Hematopoietic multipotent progenitor cell treated with erythropoietin and hydrocortisone succinate and interleukin-3 and kit ligand, for 17 days (in vitro differentiated cells): ENCODE data around the gene FADS2.
A peak's percentile ranks its signal among the peaks of the same experiment; 100 is the strongest.

Source experiments
- DNase-seq: peaks from one replicate; pipeline ENCODE4 v3.0.0-alpha.2; 2015; ENCODE audit warnings: low spot score

FADS2 gene

DNA sequence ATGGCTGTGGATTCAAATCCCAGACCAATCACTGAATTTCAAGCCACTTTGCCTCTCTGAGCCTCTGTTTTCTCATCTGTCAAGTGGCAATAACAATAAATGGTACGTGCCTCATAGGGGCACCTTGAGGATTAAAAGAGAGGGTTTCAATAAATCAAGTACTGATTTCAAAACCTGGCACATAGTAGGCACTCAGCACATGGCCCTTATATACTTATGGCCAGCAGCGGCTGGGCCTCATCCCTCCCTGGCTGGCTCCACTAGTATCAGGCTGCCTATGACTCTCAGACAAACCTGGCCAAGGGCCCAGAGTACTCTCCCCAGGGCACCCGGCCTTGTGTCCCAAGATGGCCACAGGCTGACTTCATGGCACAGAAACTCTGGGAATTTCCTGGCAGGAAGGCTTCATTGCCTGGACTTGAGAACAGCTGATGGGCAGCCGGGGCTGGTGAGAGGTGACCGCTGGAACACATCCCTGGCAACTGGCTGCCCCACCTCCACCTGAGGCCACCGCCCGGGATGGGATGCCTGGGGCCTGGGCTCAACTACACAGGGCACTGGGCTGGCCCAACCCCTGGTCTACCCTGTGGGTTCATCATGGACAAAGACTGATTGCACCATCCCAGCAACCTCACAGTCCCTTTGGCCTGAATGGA is 59.9 kb downstream of the FADS2 start:
- no peak for DNase-seq

DNA sequence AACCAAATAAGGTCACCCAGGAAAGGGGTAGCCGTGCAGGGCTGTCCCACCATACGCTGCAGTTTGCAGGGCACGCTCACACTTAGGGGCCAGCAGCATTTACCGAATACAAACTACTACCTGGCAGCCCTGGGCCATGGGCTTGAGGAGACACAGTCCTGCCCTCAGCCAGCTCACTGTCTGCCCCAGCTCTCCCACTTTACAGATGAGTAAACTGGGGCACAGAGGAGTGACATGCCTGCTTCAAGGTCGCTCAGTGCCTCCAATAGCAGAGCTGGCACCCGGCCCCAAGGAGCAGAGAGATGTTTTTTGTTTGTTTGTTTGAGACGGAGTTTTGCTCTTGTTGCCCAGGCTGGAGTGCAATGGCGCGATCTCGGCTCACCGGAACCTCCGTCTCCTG is 60.5 kb downstream of the FADS2 start:
- DNase-seq: no peak

DNA sequence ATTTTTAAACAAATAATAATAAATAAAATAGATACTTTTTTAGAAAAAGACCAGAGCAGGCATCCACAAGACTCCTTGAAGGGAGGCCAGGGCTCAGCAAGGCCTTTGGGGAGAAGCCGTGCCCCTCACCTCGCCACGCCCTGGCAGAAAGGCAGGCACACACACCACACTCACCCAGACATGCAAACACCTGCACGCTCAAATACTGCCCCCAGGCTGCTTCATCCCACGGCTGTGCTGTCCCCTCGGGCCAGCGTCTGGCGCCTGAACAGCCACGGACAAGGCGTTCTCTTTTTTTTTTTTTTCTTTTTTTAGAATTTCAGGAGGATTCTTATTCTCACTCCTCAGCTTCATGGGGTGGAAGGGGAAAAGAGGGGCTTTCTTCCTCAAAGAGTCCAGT is 61.7 kb downstream of the FADS2 start:
- no peak for DNase-seq

DNA sequence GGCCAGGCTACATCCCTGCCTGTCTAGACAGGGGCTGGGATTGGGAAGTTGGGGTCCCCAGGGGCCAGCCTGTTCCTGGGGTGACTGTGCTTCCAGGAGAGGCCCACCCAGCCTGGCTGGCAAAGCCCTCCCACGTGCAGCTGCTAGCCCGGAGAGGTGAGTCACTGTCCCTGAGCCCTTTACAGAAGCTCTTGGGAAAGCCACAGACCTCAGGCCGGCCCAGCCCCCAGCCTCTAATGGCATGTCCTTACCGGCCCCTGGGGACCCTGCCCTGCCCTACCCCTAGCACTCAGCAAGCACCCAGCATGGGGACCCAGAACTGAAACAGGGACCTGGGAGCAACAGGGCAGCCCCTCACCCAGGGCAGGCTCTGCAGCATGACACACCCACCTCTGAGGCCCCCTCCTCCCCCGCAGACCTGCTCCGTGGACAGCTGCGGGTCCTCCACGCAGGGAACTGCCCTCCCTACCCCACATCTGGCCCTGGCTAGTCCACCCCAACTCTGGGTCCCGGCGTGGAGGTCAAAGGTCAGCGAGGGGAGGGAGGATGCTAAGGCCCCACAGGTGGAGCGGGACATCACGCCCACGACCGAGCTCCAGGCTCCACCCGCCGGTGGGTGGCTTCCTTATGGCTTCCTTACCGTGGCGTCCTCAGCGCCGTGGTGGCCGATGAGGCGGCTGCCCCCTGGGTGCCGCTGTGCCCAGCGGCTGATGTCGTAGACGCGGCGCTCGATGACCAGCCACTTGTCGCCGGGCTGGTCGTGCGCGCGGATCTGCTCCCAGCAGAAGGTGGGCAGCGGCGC is 62.6 kb downstream of the FADS2 start:
- peak; percentile 26 for DNase-seq

DNA sequence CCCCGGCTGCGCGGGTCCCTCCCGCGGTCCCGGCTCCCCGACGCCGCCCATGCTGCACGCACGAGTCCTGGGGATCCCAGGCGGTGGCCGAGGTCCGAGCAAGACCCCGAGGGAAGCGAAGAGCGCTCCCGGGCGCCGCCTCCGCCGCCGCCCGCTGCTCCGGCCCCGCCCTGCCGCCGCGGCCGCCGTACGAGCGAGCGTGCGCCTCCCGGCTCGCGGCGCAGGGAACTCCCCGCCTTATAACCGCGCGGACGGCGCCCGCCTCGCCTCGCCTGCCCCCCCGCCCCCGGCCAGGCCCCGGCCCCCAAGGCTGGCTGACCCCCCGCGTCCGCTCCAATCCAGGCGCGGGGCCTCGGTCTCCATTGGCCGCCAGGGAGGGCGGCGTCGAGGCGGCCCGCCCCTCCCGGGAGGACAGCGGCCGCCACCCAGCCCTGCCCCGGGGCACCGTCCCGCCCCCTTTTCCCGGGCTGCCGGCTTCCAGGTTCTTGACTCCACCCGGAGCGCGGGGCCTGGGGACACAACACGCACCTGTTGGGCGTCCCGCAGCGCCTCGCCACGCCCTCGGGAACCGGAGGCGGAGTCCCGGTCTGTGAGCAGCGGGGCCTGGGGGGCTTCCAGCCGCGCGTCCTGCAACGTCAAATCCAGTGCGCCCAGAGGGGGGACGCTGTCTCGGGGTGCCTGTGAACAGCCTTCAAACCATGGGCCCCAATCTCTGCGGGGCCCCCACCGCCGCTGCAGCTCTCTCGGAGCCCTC is 63.4 kb downstream of the FADS2 start, which contains the start of gene FADS3:
TSS of gene FADS3 (minus strand) at position 215 of the 754 bp plus-strand sequence. CDS start at position 51, 164 bp downstream.
- peak; percentile 78 for DNase-seq

DNA sequence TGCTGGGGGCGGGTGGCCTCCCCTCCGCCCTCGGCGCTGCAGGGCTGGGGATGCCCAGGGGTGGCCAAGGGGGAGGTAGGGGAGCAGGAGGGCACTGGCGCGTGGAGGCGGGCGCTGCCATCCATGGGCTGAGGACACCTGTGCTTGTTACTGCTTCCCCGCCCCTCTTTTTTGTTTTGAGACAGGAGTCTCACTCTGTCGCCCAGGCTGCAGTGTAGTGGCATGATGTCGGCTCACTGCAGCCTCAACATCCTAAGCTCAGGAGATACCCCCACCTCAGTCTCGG is 63.9 kb downstream of the FADS2 start:
- DNase-seq: no peak

DNA sequence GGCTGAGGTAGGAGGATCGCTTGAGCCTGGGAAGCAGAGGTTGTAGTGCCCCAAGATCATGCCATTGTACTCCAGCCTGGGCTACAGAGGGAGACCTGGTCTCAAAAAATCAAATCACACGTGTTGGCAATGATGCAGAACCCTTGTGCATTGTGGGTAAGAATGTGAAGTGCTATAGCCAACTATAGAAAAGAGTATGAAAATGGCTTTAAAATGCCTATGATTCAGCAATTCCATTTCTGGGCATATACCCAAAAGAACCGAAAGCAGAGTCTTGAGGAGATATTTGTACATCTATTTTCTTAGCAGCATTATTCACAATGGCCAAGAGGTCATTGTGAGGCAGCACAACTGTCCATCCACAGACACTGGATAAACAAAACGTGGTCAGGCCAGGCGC is 65.9 kb downstream of the FADS2 start:
- peak; percentile 61 for DNase-seq

DNA sequence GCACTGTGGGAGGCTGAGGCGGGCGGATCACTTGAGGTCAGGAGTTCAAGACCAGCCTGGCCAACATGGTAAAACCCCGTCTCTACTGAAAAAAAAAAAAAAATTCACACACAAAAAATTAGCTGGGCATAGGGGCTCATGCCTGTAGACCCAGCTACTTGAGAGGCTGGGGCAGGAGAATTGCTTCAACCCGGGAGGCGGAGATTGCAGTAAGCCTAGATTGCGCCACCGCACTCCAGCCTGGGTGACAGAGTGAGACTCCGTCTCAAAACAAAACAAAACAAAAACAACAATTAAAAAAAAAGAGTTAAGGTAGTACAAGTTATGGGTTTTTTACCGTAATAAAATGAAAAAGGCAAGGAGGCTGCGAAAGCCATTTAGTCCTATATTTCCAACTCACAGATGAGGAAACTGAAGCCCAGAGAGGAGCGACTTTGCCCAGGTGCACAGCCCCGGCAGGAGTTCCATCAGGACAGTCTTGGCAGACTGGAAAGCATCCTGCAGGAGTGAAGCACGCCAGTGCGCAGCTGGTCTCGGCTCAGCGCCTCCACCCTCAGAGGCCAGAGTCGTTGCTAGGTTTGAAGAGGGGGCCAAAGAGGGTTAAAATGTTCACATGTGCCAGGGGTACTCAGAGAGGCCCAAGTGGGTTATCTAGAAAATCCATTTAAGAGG is 67.1 kb downstream of the FADS2 start:
- no peak for DNase-seq

DNA sequence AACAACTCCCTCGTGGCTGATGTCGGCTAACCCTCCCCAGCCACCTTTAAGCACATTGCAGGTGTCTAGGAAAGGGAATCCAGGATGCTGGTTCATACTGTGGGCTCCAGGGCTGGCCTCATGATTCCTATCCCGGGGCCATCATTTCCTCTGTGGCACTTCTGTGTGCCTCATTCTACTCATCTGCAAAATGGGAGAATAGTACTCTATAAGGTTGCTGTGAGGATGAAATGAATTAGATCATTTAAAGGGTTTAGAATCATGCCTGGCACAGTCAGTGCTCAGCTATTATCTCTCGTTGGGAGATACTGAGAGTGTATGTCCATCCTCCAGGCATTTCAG is 67.6 kb downstream of the FADS2 start:
- DNase-seq: no peak

DNA sequence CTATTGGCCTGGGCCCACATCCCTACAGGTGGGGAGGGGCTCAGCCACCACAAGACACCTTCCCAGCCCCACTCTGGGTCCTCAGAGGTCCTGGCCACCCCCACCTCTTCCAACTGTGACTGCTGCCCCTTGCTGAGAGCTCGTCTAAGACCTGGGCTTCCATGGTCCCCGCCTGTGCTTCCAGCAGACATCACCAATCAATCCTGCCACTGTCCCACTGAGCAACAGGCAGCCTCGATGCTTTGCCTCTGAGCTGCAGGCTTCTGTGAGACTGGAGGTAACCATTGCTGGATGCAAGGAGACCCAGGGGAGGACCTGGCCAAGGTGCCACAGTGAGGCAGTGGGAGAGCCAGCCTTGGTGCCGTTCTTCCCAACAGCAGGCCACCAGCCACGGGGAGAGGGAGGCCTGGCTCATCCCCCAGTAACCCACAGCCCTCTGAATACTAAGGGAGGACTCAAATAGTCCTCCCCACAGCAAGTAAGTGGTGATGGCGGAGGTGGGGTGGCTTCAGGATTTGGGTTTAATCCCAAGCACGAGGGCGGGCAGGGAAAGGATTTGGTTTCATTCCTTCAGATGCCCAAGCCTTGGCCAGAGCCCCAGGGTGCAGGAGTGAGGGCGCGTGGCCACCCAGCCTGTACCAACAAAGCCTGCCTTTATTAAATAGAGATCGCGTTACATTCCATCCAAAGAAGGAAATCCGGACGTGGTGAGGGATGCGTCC is 68.7 kb downstream of the FADS2 start:
- DNase-seq: no peak

DNA sequence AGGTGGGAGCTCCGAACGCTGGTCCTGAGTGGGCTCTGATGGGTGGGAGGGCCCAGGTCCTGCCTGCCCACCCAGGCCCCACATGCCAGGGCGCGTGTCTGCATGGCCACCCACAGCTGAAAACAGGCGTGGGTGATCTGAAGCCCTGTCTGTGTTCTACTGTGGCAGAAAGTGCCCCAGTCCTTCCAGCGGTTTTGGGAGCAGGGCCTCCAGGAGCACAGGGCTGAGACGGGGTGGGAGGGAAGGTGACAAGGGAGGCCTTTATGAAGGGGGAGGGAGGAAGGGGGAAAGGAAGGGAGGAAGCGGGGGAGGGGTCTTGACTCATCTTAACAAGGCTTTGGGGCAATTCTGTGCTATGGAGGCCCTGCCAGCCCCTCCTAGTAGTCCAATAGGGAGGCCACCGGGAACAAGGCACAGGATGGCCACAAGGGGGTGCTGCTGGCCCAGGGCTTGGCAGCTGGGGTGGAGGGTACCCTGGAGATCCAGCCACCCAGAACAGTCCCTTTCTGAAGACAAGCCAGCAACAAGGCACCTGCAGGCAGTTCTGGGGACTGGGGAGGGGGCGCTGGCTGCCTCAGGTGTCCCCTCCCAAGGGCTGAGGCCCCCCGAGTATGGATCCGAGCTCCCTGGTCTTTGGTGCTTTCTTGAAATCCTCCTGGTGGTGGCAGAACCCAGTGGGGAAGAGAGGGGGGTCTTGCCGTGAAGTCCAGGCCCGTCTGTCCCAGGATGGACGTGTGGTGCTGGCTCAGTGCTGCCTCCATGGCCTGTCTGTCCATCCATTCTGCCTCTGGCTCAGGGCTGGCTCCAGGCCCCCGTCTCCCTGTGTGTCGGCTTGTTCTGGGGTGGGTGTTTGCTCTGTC is 69.5 kb downstream of the FADS2 start:
- DNase-seq: peak; percentile 77

DNA sequence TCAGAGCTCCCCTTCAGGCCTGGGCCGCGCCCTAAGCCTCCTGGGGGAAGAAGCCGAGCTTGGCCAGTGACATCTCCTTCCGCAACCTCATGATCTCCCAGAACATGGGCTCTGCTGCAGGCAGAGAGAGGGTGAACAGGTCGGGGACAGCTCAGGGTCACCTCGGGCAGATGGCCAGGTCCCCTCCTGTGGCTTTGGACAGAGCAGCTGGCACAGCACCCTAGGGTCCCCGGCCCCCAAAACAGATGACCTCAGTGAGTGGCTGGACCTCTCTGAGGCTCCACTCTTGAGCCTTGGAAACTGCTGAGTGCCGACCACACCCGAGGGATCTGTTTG is 70.1 kb downstream of the FADS2 start:
- no peak for DNase-seq

DNA sequence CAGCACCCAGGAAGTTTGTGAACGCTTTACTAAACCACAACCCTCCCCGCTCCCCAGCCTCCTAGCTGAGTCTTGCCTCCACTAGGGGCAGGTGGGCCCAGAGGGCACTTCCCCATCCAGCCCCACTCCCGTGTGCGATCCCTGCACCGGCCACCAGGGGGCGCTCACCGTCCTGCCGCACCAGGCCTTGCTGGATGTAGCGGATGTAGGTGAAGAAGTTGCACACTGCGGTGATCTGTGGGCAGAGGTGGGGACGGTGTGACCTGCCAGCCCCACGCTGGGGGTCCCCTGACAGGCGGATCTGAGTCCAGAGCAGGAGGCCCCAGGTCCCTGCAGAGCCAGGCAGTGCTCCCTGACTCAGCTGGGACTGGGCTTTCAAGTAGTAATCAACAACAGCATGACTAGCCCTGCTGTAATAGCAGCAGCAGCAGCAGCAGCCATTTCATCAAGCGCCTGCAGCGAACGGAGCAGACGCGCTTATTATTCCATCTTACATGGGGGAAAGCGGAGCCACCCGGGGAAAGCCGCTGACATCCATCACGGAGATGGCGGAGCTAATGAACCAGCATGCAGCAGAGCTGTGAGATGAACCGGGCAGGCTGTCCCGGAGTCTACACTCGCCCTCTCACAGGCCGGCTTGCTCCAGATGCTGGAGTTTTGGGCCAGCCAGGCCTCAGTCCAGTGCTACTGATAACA is 71.2 kb downstream of the FADS2 start:
- DNase-seq: peak; percentile 88

DNA sequence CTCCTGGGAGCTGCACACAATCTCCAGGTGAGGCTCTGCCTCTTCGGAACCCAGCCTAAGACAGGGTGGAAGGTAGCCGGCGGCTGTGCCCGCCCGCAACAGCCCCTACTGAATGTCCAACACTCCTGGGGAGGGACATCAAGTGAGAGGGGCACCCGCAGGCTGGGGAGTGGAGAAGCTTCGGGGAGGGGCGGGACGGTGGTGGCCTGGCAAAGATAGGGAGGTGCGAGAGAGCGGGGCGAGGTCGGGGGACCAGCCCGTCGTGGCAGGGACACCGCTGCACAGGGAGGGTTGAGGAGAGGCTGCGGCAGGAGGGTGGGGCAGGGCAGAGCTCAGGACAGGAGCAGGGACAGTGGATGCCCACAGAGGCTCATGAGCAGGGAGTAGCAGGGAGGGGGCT is 72.2 kb downstream of the FADS2 start:
- no peak for DNase-seq

DNA sequence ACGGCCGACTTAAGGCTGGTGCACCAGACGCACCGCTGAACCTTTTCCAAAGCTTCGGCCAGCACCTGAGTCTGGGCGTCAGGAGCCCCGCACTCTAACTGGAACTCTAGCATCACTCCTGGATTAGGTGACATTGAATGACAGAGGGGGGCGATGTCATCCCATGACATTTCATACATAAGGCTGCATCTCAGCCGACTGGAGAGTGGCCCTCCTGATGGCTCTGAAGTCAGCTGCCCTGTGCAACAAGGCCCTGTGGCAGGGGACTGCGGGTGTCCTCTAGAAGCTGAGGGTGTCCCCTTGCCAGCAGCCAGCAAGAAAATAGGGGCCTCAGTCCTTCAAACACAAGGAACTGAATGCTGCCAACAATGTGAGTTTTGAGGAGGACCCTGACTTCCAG is 73.3 kb downstream of the FADS2 start:
- DNase-seq: peak; percentile 29

DNA sequence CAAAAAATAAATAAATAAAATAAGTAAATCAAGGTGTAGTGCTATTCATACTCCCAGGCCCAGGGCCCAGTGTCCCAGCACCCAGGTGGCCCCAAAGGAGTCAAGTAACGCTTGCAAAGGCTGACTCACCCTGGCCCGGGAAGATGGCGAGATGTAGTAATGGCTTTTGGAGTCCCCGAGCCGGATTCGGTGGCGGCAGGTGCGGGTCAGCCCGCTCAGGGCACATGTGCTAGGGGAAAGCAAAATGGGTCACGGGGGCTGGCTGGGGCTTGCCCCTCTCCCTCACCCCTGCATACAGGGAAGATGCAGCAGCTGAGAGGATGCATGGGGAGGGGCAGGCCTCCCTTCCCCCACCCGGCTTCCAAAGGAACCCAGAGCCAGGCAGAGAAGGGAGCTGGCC is 74.2 kb downstream of the FADS2 start:
- no peak for DNase-seq

DNA sequence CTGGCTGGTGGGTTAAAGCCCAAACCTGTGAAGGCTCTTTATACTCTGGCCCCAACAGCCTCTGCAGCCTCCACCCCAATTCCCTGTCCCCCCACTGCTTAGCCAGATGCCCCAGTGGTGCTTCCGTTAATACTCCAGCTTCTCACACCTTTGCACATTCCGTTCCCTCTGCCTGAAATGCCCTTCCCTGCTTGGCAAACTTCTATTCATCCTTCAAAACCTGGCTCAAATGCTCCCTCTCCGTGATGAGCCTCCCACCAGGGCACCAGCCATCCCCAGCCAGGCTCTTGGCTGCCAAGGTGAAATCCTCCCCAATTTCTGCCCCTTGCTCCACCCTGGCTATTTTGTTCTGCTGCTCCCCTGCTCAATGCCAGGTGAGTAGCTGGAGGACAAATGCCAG is 75.7 kb downstream of the FADS2 start:
- no peak for DNase-seq

DNA sequence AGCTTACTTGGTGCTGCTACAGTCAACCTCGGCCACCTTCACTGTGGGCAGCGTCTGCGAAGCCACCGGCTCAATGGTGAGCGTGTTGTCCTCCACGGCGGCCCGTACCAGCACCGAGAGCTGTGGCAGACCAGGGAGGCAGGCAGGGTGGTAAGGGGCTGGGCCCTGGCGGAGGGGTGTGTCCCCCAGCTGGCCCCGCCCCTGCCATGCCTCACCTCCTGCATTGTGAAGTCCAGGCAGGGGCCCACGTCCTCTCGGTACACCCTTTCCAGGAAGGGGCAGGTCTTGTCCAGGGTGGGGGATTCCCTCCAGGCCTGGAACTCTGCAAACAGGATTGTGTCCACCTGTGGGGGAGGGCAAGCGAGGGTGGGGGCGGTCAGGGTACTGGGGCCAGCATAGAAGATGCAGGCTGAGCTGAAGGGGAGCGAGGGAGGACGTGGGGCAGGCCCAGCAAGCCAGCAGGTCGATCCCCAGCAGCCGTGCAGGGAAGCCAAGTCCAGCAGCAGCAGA is 76.5 kb downstream of the FADS2 start:
- no peak for DNase-seq

DNA sequence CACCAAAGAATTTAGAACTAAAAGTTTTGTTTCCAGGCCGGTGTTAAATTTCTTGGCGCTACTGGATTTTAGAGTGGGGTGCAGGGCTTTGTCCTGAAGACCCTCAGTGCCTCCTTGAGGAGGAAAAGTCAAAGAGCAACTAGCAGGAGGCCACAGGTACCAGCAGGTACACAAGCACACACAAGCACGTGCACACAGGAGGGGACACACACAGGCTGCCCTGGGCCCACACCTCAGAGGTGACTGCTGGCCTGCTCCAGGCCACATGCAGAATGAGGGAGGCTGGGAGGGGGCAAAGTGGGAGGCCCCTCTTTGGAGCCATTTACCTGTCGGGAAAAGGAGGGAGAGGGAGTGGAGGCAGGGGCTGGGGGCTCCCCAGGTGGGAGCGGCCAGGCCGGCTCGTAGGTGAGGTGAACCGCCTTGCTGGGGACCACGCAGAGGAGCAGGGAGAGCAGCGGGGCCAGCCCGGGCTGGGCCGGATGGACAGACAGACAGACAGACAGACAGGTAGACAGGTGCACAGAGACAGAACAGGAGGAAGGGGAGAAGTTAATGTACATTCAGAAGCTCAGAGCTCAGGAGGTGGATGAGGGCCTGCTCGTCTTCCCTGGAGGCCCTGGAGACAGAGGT is 77.1 kb downstream of the FADS2 start:
- no peak for DNase-seq
